ENCODE results near the gene RFTN1.

The RFTN1 gene

GRCh38 chr3:16466822-16467221, 46.7 kb downstream of the RFTN1 start:
- Histone ChIP-seq H2BK5ac (ENCODE audit: low read length) (no peak overlapping the region), H2AK5ac (ENCODE audit: low read depth, low read length) (no peak overlapping the region), H3K9me3 (replicated peaks in 1 of 2; ENCODE audit: control insufficient read depth in 2 of 2, insufficient read depth in 1 of 2, low read depth in 1 of 2, low read length in 2 of 2) (peaks cover 0 to 3% of the 10 kb centered on the region in 2 donors), H3K18ac (ENCODE audit: low read length) (no peak overlapping the region), H2BK15ac (ENCODE audit: low read length) (no peak overlapping the region), H3K36me3 (replicated peaks in 1 of 2; ENCODE audit: control insufficient read depth in 2 of 2, insufficient read depth in 2 of 2, low read length in 2 of 2) (no peaks in the 10 kb centered on the region), H3K27ac (replicated peaks; ENCODE audit: low read length) (no peak overlapping the region), H3K14ac (ENCODE audit: low read length) (no peak overlapping the region), H3K4me3 (ENCODE audit: low read length in 2 of 2) (no peak overlapping the region), H4K8ac (ENCODE audit: low read depth, low read length) (no peak overlapping the region), H2BK12ac (ENCODE audit: low read length) (no peak overlapping the region), H3K79me1 (ENCODE audit: low read depth, low read length) (no peaks in the 10 kb centered on the region), H3K4me1 (ENCODE audit: control insufficient read depth in 2 of 2, insufficient read depth in 1 of 2, low read depth in 1 of 2, low read length in 2 of 2) (peaks cover 0 to 2% of the 10 kb centered on the region in 2 donors), H2AFZ (ENCODE audit: low read length) (no peak overlapping the region), H3K23ac (ENCODE audit: low read depth, low read length, poor library complexity) (no peak overlapping the region), H3K4me2 (ENCODE audit: insufficient read depth, low read length, poor library complexity, severe bottlenecking) (no peak overlapping the region), H3K4ac (ENCODE audit: low read length) (no peak overlapping the region), H3K9ac (ENCODE audit: low read depth, low read length, poor library complexity) (no peak overlapping the region), H2BK120ac (ENCODE audit: low read depth, low read length) (no peak overlapping the region), H3K27me3 (ENCODE audit: control insufficient read depth in 3 of 3, insufficient read depth in 3 of 3, low read depth in 1 of 3, low read length in 3 of 3) (no peaks in the 10 kb centered on the region), H4K91ac (ENCODE audit: low read depth, low read length, poor library complexity) (no peak overlapping the region)
- no CpG with 5 or more reads among the region's 4 CpGs for WGBS, 2 donors (ENCODE audit: extremely low coverage in 2 of 2, insufficient read length in 2 of 2, insufficient replicate concordance in 1 of 2)
- DNase-seq (ENCODE audit: low spot score), result no peak

GRCh38 chr3:16464511-16465148, 48.9 kb downstream of the RFTN1 start:
- Histone ChIP-seq H3K4me3 (ENCODE audit: low read length in 2 of 2) (no peak overlapping the region), H2BK120ac (ENCODE audit: low read depth, low read length) (no peak overlapping the region), H3K9ac (ENCODE audit: low read depth, low read length, poor library complexity) (no peak overlapping the region), H3K79me1 (ENCODE audit: low read depth, low read length) (no peaks in the 10 kb centered on the region), H4K91ac (ENCODE audit: low read depth, low read length, poor library complexity) (no peak overlapping the region), H3K27me3 (ENCODE audit: control insufficient read depth in 3 of 3, insufficient read depth in 3 of 3, low read depth in 1 of 3, low read length in 3 of 3) (no peaks in the 10 kb centered on the region), H3K18ac (ENCODE audit: low read length) (no peak overlapping the region), H3K23ac (ENCODE audit: low read depth, low read length, poor library complexity) (no peak overlapping the region), H3K36me3 (replicated peaks in 1 of 2; ENCODE audit: control insufficient read depth in 2 of 2, insufficient read depth in 2 of 2, low read length in 2 of 2) (no peaks in the 10 kb centered on the region), H3K9me3 (replicated peaks in 1 of 2; ENCODE audit: control insufficient read depth in 2 of 2, insufficient read depth in 1 of 2, low read depth in 1 of 2, low read length in 2 of 2) (peaks cover 0 to 3% of the 10 kb centered on the region in 2 donors), H2AFZ (ENCODE audit: low read length) (no peak overlapping the region), H4K8ac (ENCODE audit: low read depth, low read length) (no peak overlapping the region), H3K4me1 (ENCODE audit: control insufficient read depth in 2 of 2, insufficient read depth in 1 of 2, low read depth in 1 of 2, low read length in 2 of 2) (peaks cover 2% of the 10 kb centered on the region in 2 donors), H2BK5ac (ENCODE audit: low read length) (no peak overlapping the region), H3K4ac (ENCODE audit: low read length) (no peak overlapping the region), H3K14ac (ENCODE audit: low read length) (no peak overlapping the region), H3K4me2 (ENCODE audit: insufficient read depth, low read length, poor library complexity, severe bottlenecking) (no peak overlapping the region), H2AK5ac (ENCODE audit: low read depth, low read length) (no peak overlapping the region), H2BK12ac (ENCODE audit: low read length) (no peak overlapping the region), H2BK15ac (ENCODE audit: low read length) (no peak overlapping the region), H3K27ac (replicated peaks; ENCODE audit: low read length) (no peak overlapping the region)
- no peak for DNase-seq (ENCODE audit: low spot score)
- no CpG with 5 or more reads among the region's 3 CpGs for WGBS, 2 donors (ENCODE audit: extremely low coverage in 2 of 2, insufficient read length in 2 of 2, insufficient replicate concordance in 1 of 2)

GRCh38 chr3:16463914-16464313, 49.6 kb downstream of the RFTN1 start:
- no peak overlapping the region for H3K9ac ChIP-seq (ENCODE audit: low read depth, low read length, poor library complexity)
- H3K4me2 ChIP-seq (ENCODE audit: insufficient read depth, low read length, poor library complexity, severe bottlenecking), result no peak overlapping the region
- no peak overlapping the region for H3K18ac ChIP-seq (ENCODE audit: low read length)
- no peak overlapping the region for H2BK5ac ChIP-seq (ENCODE audit: low read length)
- H2BK120ac ChIP-seq (ENCODE audit: low read depth, low read length), result no peak overlapping the region
- no peak overlapping the region for H3K27ac ChIP-seq (replicated peaks; ENCODE audit: low read length)
- H3K4me1 ChIP-seq (ENCODE audit: control insufficient read depth in 2 of 2, insufficient read depth in 1 of 2, low read depth in 1 of 2, low read length in 2 of 2), result peaks cover 2% of the 10 kb centered on the region in 2 donors
- no peak overlapping the region for H2AK5ac ChIP-seq (ENCODE audit: low read depth, low read length)
- no peak overlapping the region for H4K91ac ChIP-seq (ENCODE audit: low read depth, low read length, poor library complexity)
- no peaks in the 10 kb centered on the region for H3K27me3 ChIP-seq (ENCODE audit: control insufficient read depth in 3 of 3, insufficient read depth in 3 of 3, low read depth in 1 of 3, low read length in 3 of 3)
- WGBS, 2 donors (ENCODE audit: extremely low coverage in 2 of 2, insufficient read length in 2 of 2, insufficient replicate concordance in 1 of 2), result no CpG with 5 or more reads among the region's 5 CpGs
- H3K9me3 ChIP-seq (replicated peaks in 1 of 2; ENCODE audit: control insufficient read depth in 2 of 2, insufficient read depth in 1 of 2, low read depth in 1 of 2, low read length in 2 of 2), result peaks cover 0 to 3% of the 10 kb centered on the region in 2 donors
- no peak overlapping the region for H3K4me3 ChIP-seq (ENCODE audit: low read length in 2 of 2)
- no peak overlapping the region for H4K8ac ChIP-seq (ENCODE audit: low read depth, low read length)
- H2AFZ ChIP-seq (ENCODE audit: low read length), result no peak overlapping the region
- H3K4ac ChIP-seq (ENCODE audit: low read length), result no peak overlapping the region
- H3K79me1 ChIP-seq (ENCODE audit: low read depth, low read length), result no peaks in the 10 kb centered on the region
- no peak overlapping the region for H2BK15ac ChIP-seq (ENCODE audit: low read length)
- no peak overlapping the region for H2BK12ac ChIP-seq (ENCODE audit: low read length)
- H3K36me3 ChIP-seq (replicated peaks in 1 of 2; ENCODE audit: control insufficient read depth in 2 of 2, insufficient read depth in 2 of 2, low read length in 2 of 2), result no peaks in the 10 kb centered on the region
- H3K23ac ChIP-seq (ENCODE audit: low read depth, low read length, poor library complexity), result no peak overlapping the region
- H3K14ac ChIP-seq (ENCODE audit: low read length), result no peak overlapping the region
- DNase-seq (ENCODE audit: low spot score), result no peak

- Histone ChIP-seq H3K4me3 (ENCODE audit: low read length in 2 of 2) (no peak overlapping the region), H2BK120ac (ENCODE audit: low read depth, low read length) (no peak overlapping the region), H3K4me2 (ENCODE audit: insufficient read depth, low read length, poor library complexity, severe bottlenecking) (no peak overlapping the region), H3K23ac (ENCODE audit: low read depth, low read length, poor library complexity) (no peak overlapping the region), H2BK15ac (ENCODE audit: low read length) (no peak overlapping the region), H3K9me3 (replicated peaks in 1 of 2; ENCODE audit: control insufficient read depth in 2 of 2, insufficient read depth in 1 of 2, low read depth in 1 of 2, low read length in 2 of 2) (peaks cover 0 to 3% of the 10 kb centered on the region in 2 donors), H3K27me3 (ENCODE audit: control insufficient read depth in 3 of 3, insufficient read depth in 3 of 3, low read depth in 1 of 3, low read length in 3 of 3) (no peaks in the 10 kb centered on the region), H4K8ac (ENCODE audit: low read depth, low read length) (no peak overlapping the region), H2BK5ac (ENCODE audit: low read length) (no peak overlapping the region), H2AFZ (ENCODE audit: low read length) (no peak overlapping the region), H3K79me1 (ENCODE audit: low read depth, low read length) (no peaks in the 10 kb centered on the region), H2AK5ac (ENCODE audit: low read depth, low read length) (no peak overlapping the region), H4K91ac (ENCODE audit: low read depth, low read length, poor library complexity) (no peak overlapping the region), H3K4me1 (ENCODE audit: control insufficient read depth in 2 of 2, insufficient read depth in 1 of 2, low read depth in 1 of 2, low read length in 2 of 2) (peaks cover 2% of the 10 kb centered on the region in 2 donors), H3K9ac (ENCODE audit: low read depth, low read length, poor library complexity) (no peak overlapping the region), H2BK12ac (ENCODE audit: low read length) (no peak overlapping the region), H3K27ac (replicated peaks; ENCODE audit: low read length) (no peak overlapping the region), H3K14ac (ENCODE audit: low read length) (no peak overlapping the region), H3K18ac (ENCODE audit: low read length) (no peak overlapping the region), H3K4ac (ENCODE audit: low read length) (no peak overlapping the region), H3K36me3 (replicated peaks in 1 of 2; ENCODE audit: control insufficient read depth in 2 of 2, insufficient read depth in 2 of 2, low read length in 2 of 2) (no peaks in the 10 kb centered on the region)
- no peak for DNase-seq (ENCODE audit: low spot score)
- no CpG with 5 or more reads among the region's 1 CpG for WGBS, 2 donors (ENCODE audit: extremely low coverage in 2 of 2, insufficient read length in 2 of 2, insufficient replicate concordance in 1 of 2)
Observed at GRCh38 chr3:16463119-16463518, 50.4 kb downstream of the RFTN1 start.

Data from neuronal stem cell (in vitro differentiated cells).